GM19468 (cell line): Measurements from ENCODE around the gene ATRIP.
"Not testable (repeated sequence)": the region's sequence is repeated elsewhere in the genome, so short reads cannot be mapped to it uniquely, and the experiment has no call there.

Source experiments
- ATAC-seq: cut with Tn5 transposase; IDR thresholded peaks from one replicate; pipeline ENCODE4 v1.9.1; 2021; ENCODE audit warnings: mild to moderate bottlenecking, moderate library complexity, moderate number of reproducible peaks; ENCODE audit not compliant: unreplicated experiment; ENCODE audit errors: extremely low read depth

Gene ATRIP

DNA sequence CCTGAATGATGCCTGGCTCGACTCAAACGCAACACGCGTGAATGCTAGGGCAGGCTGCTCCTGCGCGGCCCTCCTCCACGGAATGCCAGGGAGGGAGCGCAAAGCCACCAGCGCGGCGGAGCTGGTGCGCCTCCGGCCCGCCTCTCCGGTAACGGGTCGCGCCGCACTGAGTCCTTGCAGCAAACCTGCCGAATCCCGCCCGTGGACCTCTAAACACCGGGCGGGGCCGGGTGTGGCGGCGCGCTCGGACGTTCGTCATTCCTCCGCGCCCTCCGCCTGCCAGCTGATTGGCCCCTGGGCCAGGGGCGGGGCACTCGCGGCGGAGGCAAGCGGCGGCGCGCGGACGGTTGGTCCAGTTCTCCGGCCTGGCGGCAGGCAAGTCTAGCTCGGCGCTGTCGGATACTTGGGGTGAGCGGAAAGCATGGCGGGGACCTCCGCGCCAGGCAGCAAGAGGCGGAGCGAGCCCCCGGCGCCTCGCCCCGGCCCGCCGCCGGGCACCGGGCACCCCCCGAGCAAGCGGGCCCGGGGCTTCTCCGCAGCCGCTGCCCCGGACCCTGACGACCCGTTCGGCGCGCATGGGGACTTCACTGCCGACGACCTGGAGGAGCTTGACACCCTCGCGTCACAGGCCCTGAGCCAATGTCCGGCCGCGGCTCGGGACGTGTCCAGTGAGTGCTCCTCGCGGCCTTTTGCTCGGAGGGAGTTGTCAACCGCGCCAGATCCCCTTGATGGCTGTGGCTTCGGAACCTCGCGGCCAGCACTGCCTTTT lies at the start of gene ATRIP:
TSS of gene ATRIP (plus strand) at position 313 of the 769 bp plus-strand sequence. CDS start at position 422, 109 bp downstream.
- ATAC-seq, result peak; percentile 71

DNA sequence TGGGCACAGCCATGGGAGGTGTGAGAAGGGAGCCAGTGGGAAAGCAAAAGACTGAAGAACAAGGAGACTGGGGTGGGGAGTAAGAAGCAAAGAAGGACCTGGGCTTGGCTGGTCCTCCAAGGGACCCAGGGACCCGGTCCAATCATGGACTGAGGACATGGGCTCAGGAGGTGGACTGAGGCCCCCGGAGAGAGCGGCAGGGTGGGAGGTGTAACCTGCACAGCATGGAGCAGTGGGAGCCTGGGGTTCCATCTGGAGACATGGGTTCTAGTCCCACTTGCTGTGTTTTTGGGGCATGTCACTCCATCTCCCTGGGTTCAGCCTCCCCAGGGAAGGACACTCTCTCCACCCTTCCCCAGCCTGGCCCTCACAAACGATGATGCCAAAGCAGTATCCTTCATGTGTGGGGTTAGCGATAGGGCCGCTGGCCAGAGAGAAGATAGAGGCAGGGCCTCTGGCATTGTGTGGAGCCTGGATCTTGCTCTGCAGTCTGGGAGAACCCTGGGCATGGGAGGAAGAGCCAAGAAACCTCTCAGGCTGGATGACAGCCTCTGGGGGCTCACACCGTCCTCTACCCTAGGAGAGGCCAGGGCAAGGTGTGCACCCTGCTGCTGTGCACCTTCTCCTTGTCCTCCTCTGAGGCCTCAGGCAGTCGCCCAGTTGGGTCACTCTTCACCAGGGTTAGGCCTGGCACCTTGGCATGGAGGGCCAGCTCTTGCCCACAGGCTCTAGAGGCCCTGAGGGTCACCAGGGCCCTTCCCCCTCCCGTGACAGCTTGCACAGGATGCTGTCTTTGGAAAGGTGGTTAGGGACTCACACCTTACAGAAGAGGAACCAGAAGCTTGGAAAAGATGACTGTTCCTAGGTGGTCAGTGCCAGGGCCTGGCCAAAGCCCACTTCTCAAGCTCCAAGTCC lies 48.5 kb upstream of the ATRIP start:
- ATAC-seq, result no peak

DNA sequence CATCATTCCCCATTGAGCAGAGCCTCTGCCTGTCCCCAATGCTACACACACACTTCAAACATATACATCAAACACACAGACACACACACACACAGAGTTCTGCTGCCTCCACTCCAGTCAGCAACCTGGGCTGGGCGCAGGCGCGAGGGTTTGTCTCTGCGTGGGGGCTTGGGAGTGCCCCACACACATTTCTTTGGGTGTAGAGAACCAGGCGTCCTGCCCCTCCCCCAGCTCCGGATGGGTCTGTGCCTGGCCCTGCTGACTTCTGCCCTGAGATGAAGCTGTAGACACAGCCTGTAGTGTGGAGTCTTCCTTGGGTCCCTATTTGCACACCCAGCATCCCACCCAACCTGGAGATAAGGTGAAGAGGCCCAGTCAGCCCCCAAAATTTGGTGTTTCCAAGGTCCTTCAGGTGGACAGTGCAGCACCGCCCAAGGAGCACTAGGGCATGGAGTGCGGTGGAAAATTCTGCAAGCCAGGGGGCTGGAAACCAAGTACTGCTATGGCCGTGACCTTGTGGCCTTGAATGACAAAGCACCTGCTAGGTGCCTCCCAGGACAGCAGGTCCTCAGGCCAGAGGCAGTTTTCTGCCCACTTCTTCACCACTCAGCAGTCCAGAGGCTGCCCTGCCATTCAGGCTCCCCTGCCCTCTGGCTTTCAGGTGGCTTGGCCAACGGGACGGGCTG lies 47.7 kb upstream of the ATRIP start:
- ATAC-seq, result no peak

DNA sequence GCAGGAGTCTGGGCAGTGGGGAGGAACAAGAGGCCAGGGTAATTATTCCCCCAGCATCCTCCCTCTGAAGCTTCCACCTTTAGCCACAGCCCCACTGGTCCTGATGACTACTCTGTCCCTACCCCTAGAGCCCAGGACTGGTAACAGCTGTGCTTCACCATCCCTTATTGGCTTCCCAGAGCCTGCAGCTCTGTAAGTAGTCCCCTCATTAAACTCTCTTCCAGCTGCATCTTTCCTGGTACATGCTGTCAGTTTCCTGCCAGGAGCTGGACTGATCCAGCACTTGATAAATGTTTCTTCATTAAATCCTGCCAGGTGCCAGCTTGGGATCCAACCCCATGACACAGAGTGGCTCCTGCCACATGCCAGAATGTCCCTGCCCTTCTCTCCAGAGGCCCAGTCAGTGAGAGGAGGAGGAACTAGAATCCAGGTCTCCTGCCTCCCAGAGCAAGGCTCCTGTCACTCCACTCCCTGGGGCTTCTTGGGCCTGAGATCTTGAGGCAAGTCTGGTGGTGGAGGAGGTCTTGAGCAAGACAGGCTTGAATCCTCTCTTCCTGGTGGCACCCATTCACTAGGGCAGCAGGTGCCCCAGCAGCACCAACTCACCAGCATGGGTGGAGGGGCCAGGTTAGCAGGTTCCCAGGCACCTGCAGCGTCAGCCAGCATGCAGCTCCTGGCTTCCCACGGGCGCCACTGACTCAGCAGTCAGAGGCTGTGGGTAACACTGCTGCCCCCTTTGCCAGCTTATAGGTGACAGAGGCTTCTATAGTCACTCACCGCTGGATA lies 47.0 kb upstream of the ATRIP start:
- ATAC-seq, result no peak

DNA sequence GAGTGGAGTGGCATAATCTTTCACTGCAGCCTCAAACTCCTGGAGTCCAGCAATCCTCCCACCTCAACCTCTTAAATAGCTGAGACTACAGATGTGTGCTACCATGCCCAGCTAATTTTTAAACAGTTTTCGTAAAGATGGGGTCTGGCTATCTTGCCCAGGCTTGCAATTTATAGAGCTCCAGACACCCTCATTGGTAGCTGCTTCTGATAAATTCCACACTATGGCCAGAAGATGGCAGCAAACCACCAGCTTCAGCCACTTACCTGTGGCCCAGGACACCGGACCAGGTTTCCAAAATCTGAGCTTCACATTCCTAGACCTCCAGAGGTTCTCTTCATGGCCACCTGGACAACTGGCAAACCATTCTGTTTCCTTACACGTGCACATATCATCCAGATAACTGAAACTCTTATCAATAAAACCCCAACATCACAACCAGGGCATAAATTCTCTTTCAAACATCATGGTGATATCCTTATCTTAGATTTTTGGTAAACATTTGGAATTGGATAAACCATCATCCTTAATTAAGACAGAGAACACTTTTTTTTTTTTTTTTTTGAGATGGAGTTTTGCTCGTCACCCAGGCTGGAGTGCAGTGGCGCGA lies 45.6 kb upstream of the ATRIP start:
- no peak for ATAC-seq

DNA sequence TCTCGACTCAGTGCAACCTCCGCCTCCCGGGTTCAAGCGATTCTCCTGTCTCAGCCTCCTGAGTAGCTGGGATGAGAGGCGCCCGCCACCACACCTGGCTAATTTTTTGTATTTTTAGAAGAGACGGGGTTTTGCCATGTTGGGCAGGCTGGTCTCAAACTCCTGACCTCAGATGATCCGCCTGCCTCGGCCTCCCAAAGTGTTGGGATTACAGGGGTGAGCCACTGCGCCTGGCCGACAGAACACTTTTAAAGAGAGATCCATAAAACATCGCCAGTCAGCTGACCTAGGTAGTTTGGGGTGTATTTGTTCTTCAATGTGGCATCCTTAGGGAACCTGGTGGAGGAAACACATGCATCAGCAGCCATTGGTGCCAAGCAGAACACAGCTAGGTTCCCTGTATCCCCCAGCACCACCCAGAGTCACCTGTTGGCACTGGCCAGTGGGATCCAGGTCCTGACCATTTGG lies 45.1 kb upstream of the ATRIP start:
- not testable (repeated sequence) for ATAC-seq

DNA sequence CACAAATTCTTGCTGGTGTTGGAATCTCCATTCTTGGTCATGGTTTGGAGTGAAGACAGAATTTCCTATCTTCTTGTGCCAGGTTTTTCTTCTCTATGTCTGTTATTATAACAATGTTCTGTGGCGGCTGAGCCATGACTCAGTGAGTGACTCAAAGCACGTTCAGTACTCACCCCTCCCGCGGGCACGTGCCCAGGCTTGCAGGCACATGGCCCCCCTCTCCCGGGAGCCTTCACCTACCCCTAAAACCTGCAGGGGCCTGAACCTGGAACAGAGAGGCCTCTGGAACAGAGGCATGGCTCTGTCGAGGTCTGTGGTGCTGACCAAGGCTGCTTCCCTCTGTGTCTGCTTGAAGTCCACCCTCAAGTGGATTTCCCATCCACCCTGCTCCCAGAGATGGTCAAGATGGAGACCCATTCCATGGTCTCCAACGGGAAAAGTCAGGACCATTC lies 44.2 kb upstream of the ATRIP start:
- ATAC-seq, result no peak

DNA sequence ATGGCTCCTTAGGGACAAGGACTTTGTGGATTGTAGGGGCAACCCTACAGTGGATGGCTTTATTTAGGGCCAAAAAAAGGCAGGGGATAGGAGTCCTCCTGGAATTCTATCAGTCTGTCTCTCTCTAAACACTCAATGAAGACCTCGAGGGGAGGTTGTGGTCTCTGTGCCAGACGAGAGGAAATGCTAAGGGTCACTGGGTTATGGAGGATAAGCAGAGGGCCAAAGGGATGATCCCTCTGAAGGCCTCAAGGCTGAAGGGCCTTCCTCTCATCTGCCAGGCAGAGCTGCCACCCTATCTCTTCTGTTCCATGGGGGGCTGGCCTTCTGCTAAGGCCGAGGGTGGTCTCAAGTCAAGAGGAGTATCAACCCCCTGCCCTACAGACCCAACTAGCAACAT lies 43.6 kb upstream of the ATRIP start:
- no peak for ATAC-seq

DNA sequence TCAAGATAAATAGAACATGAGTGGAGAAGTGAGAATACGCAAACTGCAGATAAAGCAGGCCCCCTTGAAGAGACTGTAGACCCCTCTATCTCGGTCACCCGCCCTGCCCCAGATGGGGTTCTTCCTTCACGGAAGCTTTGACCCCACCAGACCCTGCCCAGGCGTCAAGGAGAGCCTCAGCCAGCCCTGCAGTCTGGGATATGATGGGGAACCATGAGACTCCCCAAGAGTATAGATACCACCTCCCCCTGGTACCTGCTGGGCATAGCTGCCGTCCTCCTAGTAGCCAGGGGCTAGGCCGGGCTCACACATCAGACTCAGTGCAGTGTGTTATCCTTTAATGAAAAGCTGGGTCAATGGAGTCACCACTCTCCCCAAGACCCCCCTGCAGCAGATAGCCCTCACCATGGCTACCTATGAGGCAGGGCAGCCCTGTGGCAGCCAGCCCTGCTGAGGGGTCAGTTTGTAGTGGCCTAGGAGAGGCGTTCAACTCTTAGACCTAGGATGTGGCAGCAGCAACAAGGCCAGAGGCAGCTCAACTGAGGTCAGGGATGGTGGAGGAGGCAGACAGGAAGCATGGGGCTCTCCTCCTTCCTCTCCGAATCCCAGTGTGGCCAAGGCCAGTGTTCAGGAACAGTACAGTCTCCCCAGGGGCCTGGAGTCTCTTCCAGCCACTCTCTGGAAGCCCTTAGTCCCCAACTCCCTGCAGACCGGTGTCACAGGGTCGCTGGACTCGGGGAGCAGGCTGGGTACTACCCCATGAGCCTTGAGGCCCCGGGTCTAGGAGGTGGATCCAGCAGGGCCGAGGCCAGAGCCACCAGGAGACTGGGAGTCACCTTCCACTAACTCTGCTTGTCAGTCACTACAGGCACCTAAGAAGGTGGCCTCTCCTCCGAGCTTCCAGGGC lies 42.8 kb upstream of the ATRIP start:
- ATAC-seq, result no peak

DNA sequence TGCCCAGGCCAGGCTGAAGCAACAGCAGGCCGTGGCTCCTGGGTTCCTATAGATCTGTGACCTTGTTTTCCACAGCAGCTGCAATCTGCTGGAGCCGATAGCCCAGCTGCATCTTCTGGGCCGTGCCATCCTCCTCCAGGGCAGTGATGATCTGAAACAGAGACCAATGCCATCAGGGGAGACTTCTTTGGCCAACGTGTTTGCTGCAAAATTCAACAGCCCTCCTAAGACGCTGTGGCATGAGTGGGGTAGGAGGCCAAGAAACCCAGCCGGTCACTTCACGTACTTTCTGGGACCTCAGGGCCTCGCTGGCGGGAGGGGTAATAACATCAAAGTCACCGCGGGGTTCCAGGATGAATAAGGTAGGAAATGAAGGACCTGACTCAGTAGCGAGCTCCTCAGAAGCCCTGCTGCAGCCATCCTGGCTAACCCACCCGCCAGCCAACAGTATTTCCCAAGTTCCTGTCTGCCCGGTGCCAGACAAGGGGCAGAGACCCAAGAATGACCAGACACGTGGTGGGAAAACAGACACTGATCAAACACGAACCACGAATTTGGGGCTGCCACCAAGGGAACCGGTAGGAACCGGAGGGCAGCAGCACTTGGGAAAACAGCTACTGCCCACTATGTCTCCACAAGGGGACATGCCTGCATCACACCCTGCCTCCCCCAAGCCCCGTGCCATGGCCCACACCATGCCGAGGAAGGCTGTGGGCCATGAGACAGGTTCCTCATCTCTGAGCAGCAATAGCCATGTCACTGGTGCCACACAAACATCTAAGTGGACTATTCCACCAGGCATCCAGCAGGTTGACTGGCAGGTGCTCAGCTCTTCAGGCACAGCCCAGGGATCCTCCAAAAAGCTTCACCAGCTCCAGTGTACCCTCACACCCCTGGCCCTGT lies 41.8 kb upstream of the ATRIP start:
- no peak for ATAC-seq

DNA sequence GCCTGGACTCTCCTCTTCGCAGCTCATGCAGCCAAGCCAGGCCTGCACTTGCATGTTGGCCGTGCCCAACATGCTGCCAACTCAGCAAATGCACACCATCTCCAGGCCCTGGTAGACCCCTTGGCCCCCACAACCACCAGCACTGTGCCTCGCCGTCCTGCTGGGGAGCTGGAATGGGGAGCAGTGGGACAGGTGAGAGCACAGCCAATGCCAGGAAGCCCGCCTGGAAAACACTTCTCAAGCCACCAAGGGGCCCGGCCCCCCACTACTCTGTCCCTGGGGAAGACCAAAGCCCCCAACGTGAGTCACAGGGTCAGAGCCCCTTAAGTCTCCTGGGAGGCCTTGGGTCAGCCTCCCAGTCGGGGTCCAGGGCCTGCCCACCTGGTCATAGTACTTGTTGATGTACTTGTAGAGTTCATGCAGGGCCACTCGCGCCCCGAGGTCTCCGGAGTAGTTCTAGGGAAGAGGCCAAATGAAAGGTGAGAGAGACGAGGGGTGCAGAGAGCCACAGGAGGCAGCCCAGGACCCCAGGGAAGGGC lies 41.1 kb upstream of the ATRIP start:
- ATAC-seq, result no peak

DNA sequence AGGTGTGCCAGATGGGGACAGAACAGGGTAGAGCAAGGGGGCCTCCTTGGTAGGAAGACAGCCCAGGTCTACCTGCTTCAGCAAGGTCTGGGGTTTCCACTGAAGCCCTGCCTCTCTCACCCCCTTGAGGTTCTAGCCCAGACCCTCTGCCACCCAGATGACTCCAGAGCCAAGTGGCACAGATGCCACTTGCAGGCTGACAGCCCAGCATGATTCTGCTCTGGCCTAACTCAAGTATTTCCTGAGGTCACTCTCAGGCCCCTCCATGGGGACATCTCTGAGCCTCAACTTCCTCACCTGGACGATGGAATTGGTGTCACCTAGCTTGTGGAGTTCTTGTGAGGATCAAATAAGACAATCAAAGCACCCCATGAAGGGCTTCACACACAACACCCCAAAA lies 40.6 kb upstream of the ATRIP start:
- no peak for ATAC-seq

DNA sequence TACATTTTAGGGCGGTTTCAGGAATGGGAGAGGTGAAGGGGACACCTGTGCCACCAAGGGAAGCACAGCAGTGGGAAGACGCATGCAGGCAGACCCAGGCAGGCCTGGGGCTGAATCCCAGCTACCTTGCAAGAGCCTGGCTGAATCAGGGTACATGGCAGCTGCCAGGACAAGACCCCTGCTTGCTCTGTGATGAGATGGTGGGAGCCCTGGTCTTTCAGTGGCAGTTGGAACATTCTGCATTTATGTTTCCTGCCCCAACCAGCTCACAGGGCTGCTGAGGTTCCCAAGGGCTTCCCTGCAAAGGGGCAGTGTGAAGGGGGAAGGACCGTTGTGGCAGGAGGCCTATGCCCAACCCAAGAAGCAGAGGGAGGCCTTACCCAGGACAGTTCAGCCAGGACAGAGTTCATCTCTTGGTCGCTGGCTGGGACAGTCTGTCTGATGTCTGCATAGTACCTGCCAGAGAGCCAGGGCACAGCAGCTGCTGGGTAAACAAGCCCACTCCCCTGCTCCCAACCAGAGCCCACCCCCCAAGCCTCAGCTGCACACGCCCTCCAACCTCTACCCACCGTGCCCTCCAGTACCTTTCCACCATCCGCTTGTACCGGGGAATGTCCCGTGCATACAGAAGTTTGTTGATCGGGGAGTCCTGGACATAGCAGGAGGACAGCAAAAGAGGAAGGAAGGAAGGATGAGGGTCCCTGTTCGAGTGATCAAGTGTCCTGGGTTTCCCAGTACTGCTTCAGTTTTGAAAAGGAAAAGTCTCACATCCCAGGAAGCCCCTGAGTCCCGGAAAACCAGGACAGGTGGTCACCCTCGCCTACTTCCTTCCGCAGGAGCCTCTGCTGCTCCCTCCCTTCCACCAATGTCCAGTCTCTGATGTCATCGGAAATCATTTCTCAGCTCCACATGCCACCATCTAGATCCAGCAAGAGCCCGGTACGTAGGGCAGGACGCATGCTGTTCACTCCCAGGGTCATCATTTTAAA lies 39.8 kb upstream of the ATRIP start:
- no peak for ATAC-seq

DNA sequence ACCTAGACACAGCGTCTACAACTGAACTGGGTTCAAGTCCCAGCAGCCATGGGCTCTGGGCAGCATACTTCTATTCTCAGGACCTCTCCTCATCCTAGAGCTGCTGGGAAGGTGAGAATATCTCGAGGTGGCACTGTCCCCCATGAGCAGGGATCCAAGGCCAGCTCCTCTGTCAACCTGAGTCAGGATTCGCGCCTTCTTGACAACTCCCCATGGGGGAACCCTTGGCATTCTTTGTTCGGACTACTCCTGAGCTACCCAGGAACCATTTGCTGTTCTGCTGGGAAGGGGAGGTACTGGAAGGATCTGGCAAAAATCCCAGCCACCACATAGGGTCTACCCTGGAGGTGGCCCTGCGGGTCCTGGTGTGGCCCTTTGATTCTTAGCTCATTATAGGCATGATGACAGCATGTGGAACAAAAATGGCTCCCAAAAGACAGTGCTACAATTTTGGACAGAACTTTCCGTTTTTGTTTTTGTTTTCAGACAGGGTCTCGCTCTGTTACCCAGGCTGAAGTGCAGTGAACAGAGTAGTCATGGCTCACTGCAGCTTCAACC lies 38.9 kb upstream of the ATRIP start:
- ATAC-seq, result no peak

DNA sequence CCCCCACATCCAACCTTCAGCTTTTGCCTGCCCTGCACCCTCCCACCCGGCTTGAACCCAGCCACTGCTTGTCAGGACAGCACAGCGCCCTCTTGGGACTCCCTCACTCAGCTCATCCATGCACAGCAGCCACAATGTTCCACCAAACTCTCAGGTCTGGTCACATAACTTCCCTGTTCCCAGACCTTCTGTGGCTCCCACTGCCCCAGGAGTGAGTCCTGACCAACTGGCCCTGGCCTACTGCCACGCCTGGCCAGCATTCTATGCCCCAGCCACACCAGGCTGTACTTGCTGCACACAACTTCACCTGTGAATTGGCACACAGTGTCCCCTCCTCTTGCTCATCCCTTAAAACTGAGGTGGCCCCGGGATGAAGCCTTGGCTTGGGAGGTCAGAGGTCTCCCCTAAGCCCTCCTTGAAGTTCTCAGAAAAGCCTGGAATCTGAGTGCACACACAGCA lies 37.7 kb upstream of the ATRIP start:
- no peak for ATAC-seq
